BJ (cell line): ENCODE results near the gene CDC6. TPM values are rescaled to one million over a fixed set of nuclear protein-coding genes. Genes with fewer than 3 reads are reported as not detected.

Experiments used
- CTCF ChIA-PET: fragments of 350-600 bp; formaldehyde crosslinking; extraction: SDS; loops from one replicate; lab custom pipeline; 2021; ENCODE audit warnings: antibody characterized with exemption, inconsistent platforms; lab: Yijun Ruan, JAX
- POLR2A ChIA-PET: fragments of 300-600 bp; sonication (Branson Sonifier 250); formaldehyde crosslinking; extraction: SDS; loops from one replicate; lab custom pipeline; 2021; ENCODE audit warnings: antibody characterized with exemption; lab: Charles Lee
- DNase-seq: peaks from one replicate; pipeline ENCODE4 v3.0.0-alpha.2; 2011; ENCODE audit warnings: low read depth
- H3K27me3 ChIP-seq: 2 replicates; pipeline ENCODE4 v1.6.0; 2011; ENCODE audit warnings: low read length; ENCODE audit not compliant: control insufficient read depth, insufficient read depth
- H3K36me3 ChIP-seq: 2 replicates; pipeline ENCODE4 v1.5.1; 2011; ENCODE audit warnings: low read length; ENCODE audit not compliant: control insufficient read depth, insufficient read depth
- H3K4me3 ChIP-seq: 2 replicates; pipeline ENCODE4 v1.5.1; 2011; ENCODE audit warnings: low read depth, mild to moderate bottlenecking, control low read depth, low read length
- polyA plus RNA-seq: library from polyadenylated mRNA; depleted of rRNA; stranded (reverse); fragments of >200 nt; gene quantifications from 2 replicates; pipeline ENCODE4 v1.2.3, GENCODE V29; 2011
- TF ChIP-seq, protein P1 (sequence below): IDR thresholded peaks from 2 replicates; pipeline ENCODE4 v1.5.1; 2011; ENCODE audit warnings: low read depth, mild to moderate bottlenecking, control low read depth, inconsistent platforms, low read length, moderate library complexity; ENCODE audit not compliant: insufficient read depth

Gene CDC6
- polyA plus RNA-seq, 1 experiment = 5.6 TPM

DNA sequence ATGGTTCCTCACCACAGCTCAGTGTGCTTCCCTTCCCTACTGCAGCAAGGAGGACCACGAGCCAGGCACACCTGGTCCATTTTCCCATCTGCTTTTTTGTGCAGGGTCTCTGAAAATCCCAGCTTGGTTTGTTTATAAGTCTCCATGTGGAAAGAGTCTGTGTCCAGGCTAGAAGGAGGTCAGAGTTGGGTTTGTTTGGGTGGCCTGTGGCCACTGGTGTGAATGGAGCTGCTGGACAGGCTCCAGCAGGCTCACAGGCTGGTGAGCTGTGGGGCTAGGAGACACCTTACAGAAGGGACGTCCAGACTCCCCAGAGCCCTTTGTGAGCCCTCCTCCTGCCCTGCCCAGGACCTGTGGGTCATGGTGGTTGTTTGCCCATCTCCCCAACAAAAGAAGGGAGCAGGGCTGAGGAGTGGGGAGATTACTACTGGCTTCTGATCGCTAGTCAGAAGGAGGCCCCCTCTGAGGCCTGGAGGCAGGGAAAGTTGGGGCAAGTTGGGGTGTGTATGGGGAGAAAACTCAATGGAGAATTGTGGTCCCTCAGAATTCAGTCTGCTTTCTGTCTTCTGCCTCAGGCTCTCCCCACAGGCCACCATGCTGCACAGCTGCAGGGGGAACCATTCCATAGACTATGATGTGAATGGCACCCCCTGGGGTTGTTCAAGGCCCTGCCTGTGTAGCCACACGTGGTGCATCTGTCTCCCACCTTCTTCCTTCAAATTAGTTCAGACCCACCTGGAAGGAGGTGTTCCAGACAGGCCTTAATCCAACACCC is 25.4 kb downstream of the CDC6 start:
- no peak overlapping the region for H3K4me3 ChIP-seq
- H3K36me3 ChIP-seq = no peaks in the 10 kb centered on the region
- TF ChIP-seq, protein P1, sequence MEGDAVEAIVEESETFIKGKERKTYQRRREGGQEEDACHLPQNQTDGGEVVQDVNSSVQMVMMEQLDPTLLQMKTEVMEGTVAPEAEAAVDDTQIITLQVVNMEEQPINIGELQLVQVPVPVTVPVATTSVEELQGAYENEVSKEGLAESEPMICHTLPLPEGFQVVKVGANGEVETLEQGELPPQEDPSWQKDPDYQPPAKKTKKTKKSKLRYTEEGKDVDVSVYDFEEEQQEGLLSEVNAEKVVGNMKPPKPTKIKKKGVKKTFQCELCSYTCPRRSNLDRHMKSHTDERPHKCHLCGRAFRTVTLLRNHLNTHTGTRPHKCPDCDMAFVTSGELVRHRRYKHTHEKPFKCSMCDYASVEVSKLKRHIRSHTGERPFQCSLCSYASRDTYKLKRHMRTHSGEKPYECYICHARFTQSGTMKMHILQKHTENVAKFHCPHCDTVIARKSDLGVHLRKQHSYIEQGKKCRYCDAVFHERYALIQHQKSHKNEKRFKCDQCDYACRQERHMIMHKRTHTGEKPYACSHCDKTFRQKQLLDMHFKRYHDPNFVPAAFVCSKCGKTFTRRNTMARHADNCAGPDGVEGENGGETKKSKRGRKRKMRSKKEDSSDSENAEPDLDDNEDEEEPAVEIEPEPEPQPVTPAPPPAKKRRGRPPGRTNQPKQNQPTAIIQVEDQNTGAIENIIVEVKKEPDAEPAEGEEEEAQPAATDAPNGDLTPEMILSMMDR = no peak
- H3K27me3 ChIP-seq = no peaks in the 10 kb centered on the region
- DNase-seq = no peak
- CTCF ChIA-PET = interaction anchor here (0.6 to 30.6 kb wide), 3 partner anchors 39 to 160 kb away, joined by 3 to 762 read pairs (median 5); partner anchors contain the start of genes GJD3 and TOP2A
- POLR2A ChIA-PET = interaction anchor here (0.6 kb wide), 1 partner anchor 1379 kb away, joined by 3 read pairs; no protein-coding TSS in a partner anchor

DNA sequence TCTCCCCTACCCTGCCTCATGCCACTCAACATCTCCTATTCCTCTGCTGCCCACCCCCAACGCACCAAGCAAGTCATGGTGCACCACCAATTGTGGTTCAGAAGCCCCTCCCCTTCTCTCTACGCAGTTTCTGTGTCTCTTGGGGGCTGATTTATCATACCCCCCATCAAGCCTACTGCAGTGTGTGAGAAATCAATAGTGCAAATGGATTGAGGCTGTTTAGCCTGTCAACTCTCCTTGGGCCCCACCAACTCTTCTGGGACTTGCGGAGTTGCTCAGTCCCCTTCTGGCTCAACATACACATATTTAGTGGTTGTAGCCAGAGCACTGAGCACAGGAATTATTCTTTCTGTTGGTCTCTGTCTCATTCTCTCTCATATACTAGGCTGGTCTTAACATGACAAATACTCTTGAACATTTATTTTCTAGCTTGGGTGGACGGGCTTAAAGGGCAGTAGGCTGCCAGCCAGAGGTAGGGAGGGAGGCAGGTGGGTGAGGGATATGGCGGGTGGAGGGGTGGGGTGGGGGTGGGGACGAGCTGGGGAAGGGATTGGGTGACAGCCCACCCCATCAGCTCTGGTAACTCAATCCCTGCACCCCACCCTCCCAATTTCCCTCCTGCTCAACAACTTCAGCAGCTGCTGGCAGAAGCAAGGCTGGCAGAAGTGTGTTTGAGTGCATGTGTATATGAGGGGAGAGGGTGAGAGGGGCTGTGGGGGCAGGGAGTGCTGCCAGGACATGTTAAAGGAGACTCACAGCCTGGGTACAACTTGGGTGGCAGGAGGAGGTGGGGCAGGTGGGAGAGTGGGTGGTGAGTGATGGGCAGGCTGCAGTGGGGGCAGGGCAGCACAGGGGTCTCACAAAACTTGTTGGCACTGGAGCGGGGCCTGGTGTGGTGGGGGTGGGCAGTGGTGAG is 26.2 kb downstream of the CDC6 start:
- no peaks in the 10 kb centered on the region for H3K27me3 ChIP-seq
- DNase-seq = no peak
- POLR2A ChIA-PET = no interaction called here
- CTCF ChIA-PET = interaction anchor here (30.6 kb wide), 1 partner anchor 38 kb away, joined by 762 read pairs; the partner anchor contains the start of gene GJD3
- no peaks in the 10 kb centered on the region for H3K36me3 ChIP-seq
- TF ChIP-seq, protein P1 = no peak
- no peak overlapping the region for H3K4me3 ChIP-seq

DNA sequence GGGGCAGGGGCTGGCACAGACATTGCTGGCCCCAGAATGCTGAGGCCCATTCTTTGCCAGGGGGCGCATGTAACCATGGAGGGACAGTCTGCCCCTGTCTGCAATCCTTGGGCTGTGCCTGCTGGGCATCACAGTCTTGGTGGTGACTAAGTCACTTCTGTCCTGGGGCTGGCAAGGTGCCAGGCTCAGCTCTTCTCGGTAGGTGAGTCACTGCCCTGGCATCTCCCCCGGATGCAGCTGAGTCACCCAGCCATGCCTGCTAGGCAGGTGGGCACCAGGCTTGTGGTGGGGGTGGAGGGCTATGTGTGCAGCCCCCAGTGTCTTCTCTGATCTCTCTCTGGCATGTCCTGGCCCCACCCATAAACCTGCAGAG is 26.9 kb downstream of the CDC6 start:
- POLR2A ChIA-PET = no interaction called here

DNA sequence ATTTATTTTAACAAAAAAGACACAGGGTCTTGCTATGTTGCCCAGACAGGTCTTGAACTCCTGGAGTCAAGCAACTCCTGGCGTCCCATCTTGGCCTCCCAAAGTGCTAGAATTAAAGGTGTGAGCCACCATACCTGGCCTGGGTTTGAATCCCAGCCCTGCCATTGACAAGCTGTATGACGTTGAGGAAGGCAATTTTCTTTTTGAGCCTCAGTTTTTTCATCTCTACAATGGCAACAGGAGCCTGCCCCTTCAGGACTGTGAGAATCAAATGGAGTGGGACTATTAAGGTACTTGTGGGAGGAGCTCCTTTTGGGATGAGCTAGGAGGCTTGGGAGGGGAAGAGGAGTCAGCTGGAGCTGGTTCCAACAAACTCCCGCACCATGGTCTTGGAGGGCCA is 27.5 kb downstream of the CDC6 start:
- H3K4me3 ChIP-seq = no peak overlapping the region
- no peak for DNase-seq
- TF ChIP-seq, protein P1 = no peak
- CTCF ChIA-PET = interaction anchor here (8.5 to 30.6 kb wide), 2 partner anchors 9 to 37 kb away, joined by 115 to 762 read pairs; partner anchors contain the start of genes GJD3 and RARA
- no peaks in the 10 kb centered on the region for H3K27me3 ChIP-seq
- H3K36me3 ChIP-seq = no peaks in the 10 kb centered on the region
- POLR2A ChIA-PET = no interaction called here

More for the DNA sequence above, 26.9 kb downstream of the CDC6 start:
- peak; percentile 56 for DNase-seq
- Histone ChIP-seq H3K36me3 (no peaks in the 10 kb centered on the region), H3K27me3 (no peaks in the 10 kb centered on the region), H3K4me3 (no peak overlapping the region)
- TF ChIP-seq, protein P1 = no peak
- CTCF ChIA-PET = interaction anchor here (8.5 to 30.6 kb wide), 2 partner anchors 9 to 38 kb away, joined by 115 to 762 read pairs; partner anchors contain the start of genes GJD3 and RARA
